HepG2 (cell line): ENCODE data around the gene P3H4. TPM values are rescaled to one million over a fixed set of nuclear protein-coding genes. Genes with fewer than 3 reads are reported as not detected.

Experiments
- ETV6 ChIP-seq: sonication (generic); formaldehyde crosslinking; conservative IDR thresholded peaks from 2 replicates; pipeline ENCODE4 v1.4.0; 2020; ENCODE audit warnings: missing genetic modification reagents
- HHEX ChIP-seq: IDR thresholded peaks from 2 replicates; pipeline ENCODE4 v1.6.1; 2016; ENCODE audit warnings: control low read depth
- HIVEP1 ChIP-seq: sonication (generic); formaldehyde crosslinking; IDR thresholded peaks from 2 replicates; pipeline ENCODE4 v1.4.0; 2020; ENCODE audit warnings: mild to moderate bottlenecking, missing genetic modification reagents
- KAT8 ChIP-seq: IDR thresholded peaks from 2 replicates; pipeline ENCODE4 v1.6.1; 2016; ENCODE audit warnings: missing genetic modification reagents, missing compliant biosample characterization
- RELA ChIP-seq: sonication (generic); formaldehyde crosslinking; IDR thresholded peaks from 2 replicates; pipeline ENCODE4 v1.4.0; 2020; ENCODE audit warnings: missing genetic modification reagents
- RERE ChIP-seq: IDR thresholded peaks from 2 replicates; pipeline ENCODE4 v1.6.1; 2016; ENCODE audit warnings: low read depth, missing genetic modification reagents, missing compliant biosample characterization
- SALL1 ChIP-seq: sonication (generic); formaldehyde crosslinking; IDR thresholded peaks from 2 replicates; pipeline ENCODE4 v1.8.0; 2022; ENCODE audit warnings: mild to moderate bottlenecking, missing genetic modification reagents
- SOX5 ChIP-seq: IDR thresholded peaks from 2 replicates; pipeline ENCODE4 v1.6.1; 2016; ENCODE audit warnings: borderline replicate concordance
- TBL1XR1 ChIP-seq: fragments of 150-350 bp; IDR thresholded peaks from 2 replicates; pipeline ENCODE4 v1.6.1; 2014; ENCODE audit warnings: borderline replicate concordance, low read length; ENCODE audit not compliant: partially characterized antibody
- ZBTB33 ChIP-seq: sonication (generic); formaldehyde crosslinking; IDR thresholded peaks from 2 replicates; pipeline ENCODE4 v1.4.0; 2020; ENCODE audit warnings: missing genetic modification reagents
- ZFP82 ChIP-seq: sonication (generic); formaldehyde crosslinking; IDR thresholded peaks from 2 replicates; pipeline ENCODE4 v1.5.1; 2020; ENCODE audit warnings: mild to moderate bottlenecking, missing genetic modification reagents, borderline replicate concordance
- ZNF12 ChIP-seq: sonication (generic); formaldehyde crosslinking; IDR thresholded peaks from 2 replicates; pipeline ENCODE4 v1.5.0; 2020; ENCODE audit warnings: missing genetic modification reagents
- ZNF331 ChIP-seq: sonication (generic); formaldehyde crosslinking; IDR thresholded peaks from 2 replicates; pipeline ENCODE4 v1.4.0; 2020; ENCODE audit warnings: missing genetic modification reagents
- ZNF430 ChIP-seq: sonication (generic); formaldehyde crosslinking; IDR thresholded peaks from 2 replicates; pipeline ENCODE4 v1.9.0; 2021; ENCODE audit warnings: mild to moderate bottlenecking, missing genetic modification reagents
- ZNF513 ChIP-seq: sonication (generic); formaldehyde crosslinking; conservative IDR thresholded peaks from 2 replicates; pipeline ENCODE4 v1.5.0; 2020; ENCODE audit warnings: missing genetic modification reagents
- ZNF781 ChIP-seq: sonication (generic); formaldehyde crosslinking; IDR thresholded peaks from 2 replicates; pipeline ENCODE4 v1.5.1; 2020; ENCODE audit warnings: borderline replicate concordance, mild to moderate bottlenecking, missing genetic modification reagents; ENCODE audit errors: not compliant biosample characterization
- ZSCAN12 ChIP-seq: sonication (generic); formaldehyde crosslinking; IDR thresholded peaks from 2 replicates; pipeline ENCODE4 v1.9.0; 2021; ENCODE audit warnings: mild to moderate bottlenecking, missing genetic modification reagents
- polyA plus RNA-seq, 8 experiments: library from polyadenylated mRNA; depleted of rRNA in 3 of 8; stranded (reverse) in 7 of 8; unstranded in 1 of 8; fragments of >200 nt; fragmentation: Illumina TruSeq in 4 of 8; extraction: Trizol in 4 of 8; gene quantifications; 2 replicates each; pipeline versions ENCODE4 v1.2.1 to v1.2.3, GENCODE V29; 2011 to 2016; ENCODE audit warnings: low read depth in 4 of 8, missing spikeins in 1 of 8, mixed read lengths in 1 of 8; ENCODE audit not compliant: insufficient read depth in 1 of 8
- total RNA-seq, 5 experiments: library from RNA; depleted of rRNA; stranded (reverse); fragments of >200 nt; fragmentation: Illumina TruSeq; extraction: Trizol; gene quantifications; 2 replicates each; pipeline ENCODE4 v1.2.3, GENCODE V29; 2016; ENCODE audit warnings: low read depth in 1 of 5
- TF ChIP-seq, protein P1 (sequence below): IDR thresholded peaks from 2 replicates; pipeline ENCODE4 v1.6.1; 2012; ENCODE audit warnings: inconsistent platforms
- TF ChIP-seq, protein P2 (sequence below): sonication (generic); formaldehyde crosslinking; IDR thresholded peaks from 2 replicates; pipeline ENCODE4 v1.8.0; 2022; ENCODE audit warnings: missing genetic modification reagents, mild to moderate bottlenecking, borderline replicate concordance

The P3H4 gene
- total and polyA plus RNA-seq, 2 of the 13 experiments (the other 11 are each of a cell fraction or from before 2014, with no cell fraction given) = 37.1 to 50.6 TPM

- TF ChIP-seq RERE (CRISPR knock-in tag) (0 out of 2 replicates have a peak, but pooled peaks have one; percentile 11), ZFP82 (CRISPR knock-in tag) (peak; percentile 6; the same call in 1 of the 2 replicates), SALL1 (CRISPR knock-in tag) (peak; percentile 85), ZNF331 (CRISPR knock-in tag) (peak; percentile 19; the same call in 1 of the 2 replicates), ZNF12 (no peak), ZNF781 (CRISPR knock-in tag) (peak; percentile 41), ZBTB33 (CRISPR knock-in tag) (no peak), ZNF513 (CRISPR knock-in tag) (0 out of 2 replicates have a peak, but pooled peaks have one; percentile 81), HHEX (CRISPR knock-in tag) (no peak), ETV6 (CRISPR knock-in tag) (no peak; the same call in 1 of the 2 replicates), ZSCAN12 (peak; percentile 54), SOX5 (CRISPR knock-in tag) (peak; percentile 31; the same call in 1 of the 2 replicates), HIVEP1 (CRISPR knock-in tag) (peak; percentile 23; the same call in 1 of the 2 replicates), RELA (CRISPR knock-in tag) (no peak), TBL1XR1 (no peak), KAT8 (CRISPR knock-in tag) (peak; percentile 39; the same call in 1 of the 2 replicates), ZNF430 (CRISPR knock-in tag) (peak; percentile 78; the same call in 1 of the 2 replicates)
- TF ChIP-seq, protein P1, sequence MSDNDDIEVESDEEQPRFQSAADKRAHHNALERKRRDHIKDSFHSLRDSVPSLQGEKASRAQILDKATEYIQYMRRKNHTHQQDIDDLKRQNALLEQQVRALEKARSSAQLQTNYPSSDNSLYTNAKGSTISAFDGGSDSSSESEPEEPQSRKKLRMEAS = peak; percentile 93
- TF ChIP-seq, protein P2, sequence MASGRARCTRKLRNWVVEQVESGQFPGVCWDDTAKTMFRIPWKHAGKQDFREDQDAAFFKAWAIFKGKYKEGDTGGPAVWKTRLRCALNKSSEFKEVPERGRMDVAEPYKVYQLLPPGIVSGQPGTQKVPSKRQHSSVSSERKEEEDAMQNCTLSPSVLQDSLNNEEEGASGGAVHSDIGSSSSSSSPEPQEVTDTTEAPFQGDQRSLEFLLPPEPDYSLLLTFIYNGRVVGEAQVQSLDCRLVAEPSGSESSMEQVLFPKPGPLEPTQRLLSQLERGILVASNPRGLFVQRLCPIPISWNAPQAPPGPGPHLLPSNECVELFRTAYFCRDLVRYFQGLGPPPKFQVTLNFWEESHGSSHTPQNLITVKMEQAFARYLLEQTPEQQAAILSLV (CRISPR knock-in tag) = peak; percentile 74; the same call in 1 of the 2 replicates
Observed at GRCh38 chr17:41811549-41812380, at the start of gene P3H4 (continued).
